GM21423 (cell line): ENCODE measurements around the gene ARX.

ENCODE experiments used
- ATAC-seq: cut with Tn5 transposase; IDR thresholded peaks from one replicate; pipeline ENCODE4 v1.9.1; 2021; ENCODE audit warnings: mild to moderate bottlenecking, moderate library complexity; ENCODE audit not compliant: unreplicated experiment

Gene ARX

DNA sequence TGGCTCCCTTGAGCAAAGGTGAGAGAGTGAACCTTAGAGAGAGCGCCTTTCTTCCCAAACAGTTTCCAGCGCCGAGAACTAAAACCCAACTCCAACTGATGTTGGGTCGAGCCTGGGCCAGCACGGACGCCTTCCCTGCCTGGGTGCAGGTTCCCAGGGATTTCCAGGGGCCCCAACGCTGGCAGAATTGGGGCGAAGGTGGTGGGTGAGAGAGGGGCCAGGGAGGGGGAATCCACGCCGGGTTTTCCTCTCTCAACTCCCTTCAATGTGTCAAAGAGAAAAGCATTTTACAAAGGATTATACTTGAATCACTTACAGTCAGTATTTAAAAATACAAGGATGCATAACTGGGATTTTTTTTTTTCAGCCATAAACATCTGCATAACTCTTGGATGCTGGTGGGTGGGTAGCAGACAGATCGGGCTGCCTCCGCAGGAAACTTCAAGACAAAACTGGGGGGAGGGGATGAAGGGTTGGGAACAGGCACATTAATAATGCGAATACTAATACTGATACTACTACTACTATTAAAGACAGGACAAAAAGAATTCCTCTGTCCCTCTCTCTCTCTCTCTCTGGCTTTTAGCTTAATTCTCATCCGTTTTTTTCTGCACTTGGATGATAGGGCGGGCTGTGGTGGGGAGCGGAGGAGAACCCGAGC is 1.3 kb upstream of the ARX start:
- ATAC-seq: no peak

DNA sequence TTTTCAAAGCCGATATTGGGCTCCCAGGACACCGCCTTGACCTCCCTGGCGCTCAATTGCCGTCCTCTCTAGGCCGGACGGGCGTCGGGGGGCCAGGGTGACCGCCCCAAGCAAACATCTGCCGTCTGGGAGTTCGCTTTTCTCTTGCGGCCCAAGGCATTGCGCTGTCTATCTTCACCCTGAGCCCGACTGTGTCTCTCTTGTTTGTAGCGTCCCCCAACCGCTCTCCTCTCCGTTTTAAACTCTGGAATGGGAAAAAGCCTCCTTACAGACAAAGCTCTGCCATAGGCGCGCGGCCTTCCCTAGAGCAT is 551 bp upstream of the ARX start:
- no peak for ATAC-seq

DNA sequence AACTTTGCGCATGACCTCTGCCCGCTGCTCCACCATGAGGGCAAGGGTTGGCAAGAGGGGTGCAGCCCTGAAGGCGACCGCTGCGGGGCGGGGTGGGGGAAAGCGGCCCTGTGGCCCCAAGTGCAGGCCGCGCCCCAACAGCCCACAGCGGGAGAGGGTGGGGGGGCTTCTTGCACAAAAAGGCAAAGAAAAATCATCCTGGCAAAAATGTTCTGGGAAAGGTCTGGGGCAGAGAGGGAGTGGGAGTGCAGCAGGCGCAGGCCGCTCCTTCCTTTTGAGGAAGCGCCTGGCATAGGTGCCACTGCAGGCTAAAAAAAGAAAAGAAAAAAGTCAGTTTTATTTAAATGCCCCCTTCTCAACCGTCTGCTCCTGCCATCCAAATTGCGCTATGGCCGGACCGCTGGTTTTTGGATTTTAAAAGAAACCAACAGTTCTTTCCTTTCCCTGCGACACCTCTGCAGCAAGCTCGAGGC is 1.4 kb downstream of the ARX start:
- ATAC-seq: no peak

DNA sequence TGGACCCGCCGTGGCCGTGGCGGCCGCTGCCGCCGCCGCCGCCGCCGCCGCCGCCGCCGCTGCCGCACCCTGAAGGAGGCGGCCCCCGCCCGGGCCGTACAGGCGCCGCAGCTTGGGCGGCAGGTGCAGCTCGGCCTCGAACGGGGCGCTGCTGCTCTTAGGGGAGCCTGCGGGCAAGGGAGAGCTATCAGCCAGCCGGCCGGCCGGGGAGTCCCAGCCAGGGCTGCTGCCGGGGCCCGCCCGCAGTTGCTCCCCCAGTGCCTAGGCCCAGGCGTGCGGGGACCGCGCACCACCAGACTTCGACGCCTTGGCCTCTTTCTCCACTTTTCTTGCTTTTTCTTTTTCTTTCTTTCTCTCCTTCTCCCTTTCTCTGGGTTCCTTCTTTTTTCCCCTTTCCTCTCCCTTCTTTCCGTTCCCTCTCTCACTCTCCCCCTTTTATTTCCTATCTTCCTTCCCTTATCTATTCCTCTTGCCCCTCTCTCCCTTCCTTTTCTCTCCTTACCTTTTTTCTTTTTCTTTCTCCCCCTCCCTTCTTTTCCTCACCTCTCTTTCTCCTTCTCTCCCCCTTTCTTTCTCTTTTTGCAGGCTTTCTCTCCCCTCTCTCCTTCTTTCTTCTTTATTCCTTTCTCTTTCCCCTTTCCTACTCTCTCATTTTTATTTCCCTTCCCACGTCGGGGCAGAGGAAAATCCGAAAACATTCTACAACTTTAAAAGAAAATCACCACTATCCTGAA is 2.0 kb downstream of the ARX start:
- no peak for ATAC-seq

DNA sequence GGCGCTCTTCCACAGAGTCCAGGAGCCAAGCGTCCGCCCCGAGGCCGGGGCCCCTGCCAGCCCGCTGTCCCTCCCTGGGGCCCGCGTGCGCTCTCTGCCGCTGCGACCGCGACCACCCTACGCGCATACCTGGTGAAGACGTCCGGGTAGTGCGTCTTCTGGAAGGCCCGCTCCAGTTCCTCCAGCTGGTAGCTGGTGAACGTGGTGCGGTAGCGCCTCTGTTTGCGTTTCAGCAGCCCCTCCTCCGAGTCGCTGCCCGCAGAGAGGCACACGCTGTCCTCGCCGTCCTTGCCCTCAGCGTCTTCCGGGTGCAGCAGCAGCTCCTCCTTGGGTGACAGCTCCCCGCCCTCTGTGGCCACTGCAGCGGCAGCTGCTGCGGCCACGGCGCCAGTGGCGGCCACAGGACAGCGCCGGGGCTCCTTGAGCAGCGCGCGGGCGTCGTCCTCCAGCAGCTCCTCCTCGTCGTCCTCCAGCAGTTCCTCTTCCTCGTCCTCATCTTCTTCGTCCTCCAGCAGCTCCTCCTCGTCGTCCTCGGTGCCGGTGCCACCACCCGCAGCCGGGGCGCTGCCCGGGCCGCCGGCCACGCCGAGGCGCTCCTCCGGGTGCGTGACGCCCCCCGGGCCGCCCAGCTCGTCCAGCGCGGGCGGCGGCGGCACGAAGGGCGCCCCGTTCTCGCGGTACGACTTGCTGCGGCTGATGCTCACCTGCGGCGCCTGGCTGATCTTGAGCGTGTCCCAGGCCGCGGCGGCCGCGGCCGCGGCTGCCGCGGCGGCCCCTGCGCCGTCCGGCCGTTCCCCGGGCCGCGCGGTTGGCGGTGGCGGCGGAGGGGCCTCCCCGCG is 2.8 kb downstream of the ARX start:
- ATAC-seq: no peak

DNA sequence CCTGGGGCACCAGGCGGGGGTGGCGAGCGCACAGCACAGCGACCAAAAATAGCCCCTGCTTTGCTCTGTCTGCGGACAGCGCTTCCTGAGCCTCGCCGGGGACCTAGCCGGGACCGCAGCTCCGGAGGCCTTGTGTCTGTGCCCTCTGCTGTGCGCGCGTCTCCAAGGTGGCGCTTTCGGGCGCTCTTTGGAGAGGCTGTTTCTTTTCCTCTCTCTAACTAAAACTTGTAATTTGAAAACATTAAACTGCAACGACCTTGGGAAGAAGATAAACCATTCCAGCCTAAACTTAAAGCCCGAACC is 3.4 kb downstream of the ARX start:
- no peak for ATAC-seq

DNA sequence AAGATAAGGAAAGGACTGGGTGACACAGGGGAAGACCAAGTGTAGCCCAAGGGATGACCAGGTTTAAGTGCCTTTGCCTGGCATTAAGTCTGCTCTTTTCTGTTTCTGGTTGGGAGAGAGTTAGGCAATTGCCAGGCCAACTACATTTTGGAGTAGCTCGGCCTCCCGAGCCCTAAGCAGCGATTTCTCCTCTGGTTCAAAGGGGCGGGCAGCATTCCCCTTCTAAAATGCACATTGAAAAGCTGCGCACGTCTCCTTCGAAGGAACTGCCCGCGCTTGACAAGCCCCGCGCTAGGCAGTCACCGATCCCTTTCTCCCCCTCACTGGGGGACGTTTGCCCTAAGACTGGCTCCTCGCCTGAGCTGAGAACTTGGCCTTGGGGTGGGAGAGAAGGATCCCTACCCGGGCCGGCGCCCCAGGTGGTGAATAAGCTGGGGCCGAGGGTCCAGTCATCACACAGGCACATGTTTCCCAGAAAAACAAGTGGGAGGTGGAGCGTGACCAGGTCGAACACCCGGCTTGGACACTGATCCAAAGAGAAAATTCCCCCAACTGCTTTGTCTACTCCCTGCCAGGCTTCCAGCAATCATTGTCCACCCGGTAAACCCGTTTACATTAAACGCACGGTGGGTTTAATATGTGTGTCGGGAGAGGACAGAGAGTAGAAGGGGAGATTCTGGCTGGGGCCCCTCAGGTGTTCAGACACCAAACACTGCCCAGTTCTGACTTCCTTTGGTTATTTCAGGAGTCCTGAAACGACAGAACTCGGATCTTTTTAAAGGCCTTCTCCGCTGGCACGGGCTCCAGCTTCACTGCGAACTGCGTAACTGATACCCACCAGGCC is 4.0 kb downstream of the ARX start:
- no peak for ATAC-seq

DNA sequence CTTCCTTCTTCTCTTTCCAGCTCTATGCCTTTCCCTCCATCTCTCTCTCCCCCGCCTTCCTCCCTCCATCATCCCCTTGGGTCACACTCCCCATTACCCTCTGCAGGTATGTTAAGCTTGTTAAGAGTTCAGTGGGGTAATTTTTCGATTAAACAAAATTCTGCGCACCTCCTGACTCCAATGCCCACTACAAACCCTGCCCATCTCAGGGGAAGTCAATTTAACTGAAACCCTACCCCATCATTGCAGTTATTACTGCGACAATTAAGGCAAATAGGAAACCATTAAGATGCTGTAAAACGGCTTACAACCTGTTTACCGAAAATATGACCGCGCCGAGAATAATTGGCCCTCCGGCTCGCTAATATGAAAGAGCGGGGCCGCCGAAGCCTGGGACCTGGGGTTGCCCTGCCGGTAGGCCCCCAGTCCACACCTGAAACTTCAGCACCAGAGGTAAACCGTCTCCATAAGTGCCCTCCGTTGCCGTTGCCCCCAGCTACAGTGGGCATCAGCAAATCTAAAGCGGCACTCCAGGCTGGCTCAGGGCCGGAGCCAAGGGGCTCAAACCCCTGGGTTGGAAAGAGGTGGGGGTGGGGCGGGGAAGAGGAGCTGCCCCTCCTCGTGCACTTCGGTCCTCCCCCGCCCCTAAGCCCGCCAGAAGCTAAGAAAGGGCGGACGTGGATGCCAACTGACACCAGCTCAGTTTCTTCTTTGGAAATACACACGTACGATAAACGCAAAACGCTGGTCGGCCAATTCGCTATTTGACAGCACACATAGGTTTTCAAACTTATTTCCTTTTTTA is 4.8 kb downstream of the ARX start:
- no peak for ATAC-seq

DNA sequence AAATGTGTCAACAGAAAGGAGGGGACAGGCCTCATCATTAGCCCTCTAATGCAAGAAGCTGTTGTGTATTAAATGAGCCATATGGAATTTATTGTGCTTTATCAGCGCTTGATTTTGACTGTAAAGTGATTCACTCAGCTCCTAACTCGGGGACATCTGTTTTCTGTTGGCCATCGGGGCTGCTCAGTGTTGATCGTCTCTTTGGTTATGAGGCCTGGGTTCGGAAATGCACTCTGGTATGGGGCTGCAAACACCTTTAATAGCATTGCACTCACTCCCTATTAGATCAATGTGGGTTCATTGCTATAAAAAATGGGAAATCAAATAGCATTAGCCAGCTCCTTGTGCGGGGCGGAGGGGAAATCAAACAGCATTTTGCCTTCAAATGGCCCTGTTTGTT is 6.4 kb downstream of the ARX start:
- no peak for ATAC-seq

DNA sequence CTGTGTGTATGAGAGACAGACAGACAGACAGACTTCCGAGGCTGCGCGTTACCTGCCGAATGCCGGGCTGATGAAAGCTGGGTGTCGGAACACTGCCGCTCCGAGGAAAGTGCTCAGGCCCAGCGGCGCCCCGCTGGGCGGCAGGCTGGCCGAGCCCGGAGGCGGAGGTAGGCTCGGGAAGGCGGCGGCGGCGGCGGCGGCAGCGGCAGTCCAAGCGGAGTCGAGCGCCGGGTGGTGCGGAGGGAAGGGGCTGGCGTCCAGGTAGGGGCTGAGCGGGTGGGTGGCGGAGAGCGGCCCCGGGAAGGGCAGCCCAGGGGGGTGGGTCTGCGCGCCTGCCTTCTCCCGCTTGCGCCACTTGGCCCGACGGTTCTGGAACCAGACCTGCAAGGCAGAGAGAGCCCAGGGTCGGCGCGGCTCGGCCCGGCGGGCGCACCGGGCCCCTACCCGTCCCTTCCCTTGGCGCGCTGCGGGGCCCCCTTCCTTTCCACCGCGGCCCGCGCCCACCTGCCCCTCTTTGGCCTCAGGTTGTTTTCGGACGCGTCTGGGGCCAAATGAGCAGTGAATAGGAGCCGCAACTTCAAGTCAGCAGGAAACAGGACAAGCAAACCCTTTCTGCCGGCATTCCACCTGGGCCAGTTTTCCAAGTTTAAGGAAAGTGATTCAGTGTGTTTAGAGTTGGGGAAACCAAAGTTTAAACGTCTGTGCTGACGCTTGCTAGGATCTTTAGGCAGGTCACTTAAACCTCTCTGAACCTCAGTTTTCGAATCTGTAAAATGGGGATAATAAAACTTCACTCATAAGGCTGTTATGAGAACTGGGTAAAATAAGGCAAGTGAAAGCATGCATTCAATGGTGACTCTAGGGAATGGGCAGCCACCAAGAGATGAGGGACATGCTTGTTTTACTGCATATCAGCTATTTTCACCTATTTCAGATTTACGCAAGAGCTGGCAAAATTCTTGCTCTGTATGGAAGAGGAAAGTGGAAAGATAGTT is 8.4 kb downstream of the ARX start:
- ATAC-seq: no peak

DNA sequence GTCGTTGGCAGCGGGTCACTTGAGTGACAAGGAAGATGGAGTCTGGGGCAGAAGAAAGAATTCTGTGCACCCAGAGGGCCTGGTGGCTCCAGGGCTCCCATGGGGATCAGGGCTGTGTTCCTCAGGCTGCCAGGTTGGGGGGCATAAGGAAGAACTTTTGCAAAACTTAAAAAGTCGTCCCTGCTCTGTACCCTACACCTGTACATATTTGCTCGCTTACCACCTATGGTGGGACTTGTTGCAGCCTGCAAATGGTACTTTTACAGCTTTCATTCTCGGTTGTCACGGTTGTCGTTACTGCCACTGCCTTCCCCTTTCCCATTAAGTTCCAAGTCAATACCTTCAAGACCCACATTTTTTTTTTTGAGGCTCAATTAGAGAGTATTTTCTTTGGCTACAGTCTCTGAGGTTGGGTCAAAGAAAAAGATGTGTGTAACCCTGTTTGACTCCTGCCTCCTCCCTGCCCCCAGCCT is 9.1 kb downstream of the ARX start:
- ATAC-seq: no peak

DNA sequence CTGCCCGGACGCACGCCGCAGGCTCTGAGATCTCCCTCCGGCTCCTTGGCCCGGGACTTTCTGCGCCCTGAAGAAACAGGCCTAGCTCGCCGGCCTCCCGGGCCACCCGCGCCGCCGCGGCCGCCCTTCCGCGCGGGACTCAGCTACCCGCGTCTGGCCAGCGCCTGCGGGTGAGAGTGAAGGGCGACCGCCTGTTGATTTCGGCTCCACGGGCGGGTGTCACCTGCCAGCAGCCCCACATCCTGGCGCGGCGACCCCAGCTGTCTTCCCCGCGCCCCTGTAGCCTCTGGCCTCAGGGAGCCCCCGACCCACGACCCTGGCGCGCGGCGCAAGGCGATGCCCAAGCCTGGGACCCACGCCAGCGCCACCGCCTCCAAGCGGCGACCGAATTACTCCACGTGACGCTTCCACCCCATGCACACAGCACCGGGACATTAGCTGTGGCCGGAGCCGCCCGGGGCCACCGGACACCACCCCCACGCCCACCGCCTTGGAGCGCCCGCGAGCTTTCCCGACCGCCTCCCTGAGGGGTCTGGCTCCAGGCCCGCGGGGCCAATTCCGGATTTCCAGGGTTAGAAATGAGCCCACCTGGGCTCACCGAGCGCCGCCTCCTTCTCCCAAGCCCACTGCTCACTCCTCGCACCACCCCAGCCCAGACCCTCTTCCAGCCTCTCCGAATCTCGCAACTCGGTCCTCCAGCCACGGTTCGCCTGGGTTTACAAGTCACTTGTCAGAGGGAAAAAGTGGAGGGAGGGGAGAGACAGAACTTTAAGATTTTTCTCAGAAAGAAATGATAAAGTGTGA is 10.2 kb downstream of the ARX start:
- ATAC-seq: no peak

DNA sequence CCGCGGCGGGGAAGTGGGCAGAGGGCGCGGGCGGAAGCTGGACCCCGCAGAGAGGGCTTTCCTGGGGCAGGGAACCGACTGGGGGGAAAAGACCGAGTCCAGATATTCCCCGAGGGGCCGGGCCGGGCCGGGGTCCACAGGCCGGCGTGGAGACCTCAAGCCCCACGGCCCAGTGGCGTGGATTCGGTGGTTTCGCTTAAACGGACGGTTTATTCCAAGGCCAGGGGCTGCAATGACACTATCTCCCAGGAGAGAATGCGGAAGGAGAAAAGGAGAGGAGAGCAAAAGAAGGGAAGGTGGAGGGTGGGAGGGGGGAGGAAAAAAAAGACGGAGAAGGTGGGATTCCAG is 10.8 kb downstream of the ARX start:
- no peak for ATAC-seq

DNA sequence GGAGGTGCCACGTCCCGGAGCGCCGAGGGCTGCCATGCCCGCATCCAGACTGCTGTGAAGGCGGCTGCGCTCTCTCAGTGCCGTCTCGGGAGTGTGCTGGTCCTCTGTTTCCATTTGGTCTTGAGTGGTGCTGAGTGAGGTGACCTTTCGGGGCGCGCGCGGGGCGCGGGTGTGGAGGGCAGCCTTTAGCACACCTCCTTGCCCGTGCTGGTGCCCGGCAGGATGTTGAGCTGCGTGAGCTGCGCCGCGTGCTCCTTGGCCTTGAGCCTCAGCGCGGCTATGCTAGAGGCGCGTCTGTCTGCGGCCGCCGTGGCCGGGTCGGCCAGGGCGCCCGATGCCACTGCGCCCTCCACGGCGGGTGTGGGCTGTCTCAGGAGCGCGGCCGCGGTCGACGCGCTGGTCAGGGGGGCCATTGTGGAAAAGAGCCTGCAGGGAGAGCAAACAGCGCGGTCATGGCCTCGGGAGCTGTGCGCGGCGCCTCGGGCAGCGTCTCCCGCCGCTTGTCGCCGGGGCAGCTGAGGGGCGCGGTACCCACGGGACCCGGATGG is 11.2 kb downstream of the ARX start:
- no peak for ATAC-seq

DNA sequence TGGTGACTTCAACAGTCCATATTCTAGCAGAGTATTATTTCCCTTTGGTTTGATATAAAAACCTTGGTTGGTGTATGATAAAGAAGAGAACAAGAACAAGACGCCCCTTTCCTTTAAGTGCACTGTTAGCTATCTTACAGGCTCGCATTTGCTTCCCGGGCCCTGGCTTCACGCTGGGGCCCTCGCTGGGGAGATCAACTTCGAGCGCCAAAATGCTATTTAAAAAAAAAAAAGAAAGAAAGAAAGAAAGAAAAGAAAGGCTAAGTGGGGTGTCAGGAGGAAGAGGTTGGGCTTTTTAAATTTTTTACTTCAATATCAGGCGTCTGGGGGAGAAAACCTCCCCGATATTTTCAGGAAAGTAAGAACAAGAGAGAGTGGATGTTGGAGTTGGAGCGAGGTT is 11.7 kb downstream of the ARX start:
- ATAC-seq: no peak

DNA sequence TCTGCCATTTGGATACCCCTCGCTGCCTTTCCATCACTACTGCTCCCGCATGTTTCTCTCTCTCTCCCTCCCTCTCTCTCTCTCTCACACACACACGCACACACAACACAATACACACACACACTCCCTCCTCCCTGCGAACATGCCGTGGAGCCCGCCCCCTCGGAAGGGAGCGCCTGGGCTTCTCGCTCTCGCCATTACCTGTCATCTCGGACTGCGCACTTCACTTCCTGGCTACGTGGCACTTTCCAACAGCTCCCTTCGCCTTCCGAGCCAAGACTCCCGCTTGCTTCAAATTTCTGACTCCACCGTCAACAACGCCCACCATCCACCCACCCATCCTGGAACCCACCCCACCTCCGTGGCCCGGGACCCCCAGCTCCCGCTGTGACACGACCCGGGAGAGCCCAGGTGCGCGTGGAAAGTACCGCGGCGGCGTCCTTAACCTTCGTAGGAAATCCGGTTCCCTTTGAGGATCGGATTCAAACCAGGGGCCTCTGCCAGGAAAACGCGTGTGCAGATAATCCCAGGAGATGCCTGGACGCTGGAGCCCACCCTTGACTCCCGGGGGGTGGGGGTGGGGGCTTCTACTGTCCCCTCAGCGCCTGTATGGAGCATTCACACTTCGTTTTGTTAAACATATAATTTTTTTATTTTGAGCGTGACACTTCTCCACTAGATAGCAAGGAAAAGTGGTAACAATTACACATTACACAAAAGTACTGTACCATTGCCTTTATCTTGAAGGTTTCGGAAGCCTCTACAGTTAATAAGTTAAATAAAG is 12.5 kb downstream of the ARX start:
- no peak for ATAC-seq

DNA sequence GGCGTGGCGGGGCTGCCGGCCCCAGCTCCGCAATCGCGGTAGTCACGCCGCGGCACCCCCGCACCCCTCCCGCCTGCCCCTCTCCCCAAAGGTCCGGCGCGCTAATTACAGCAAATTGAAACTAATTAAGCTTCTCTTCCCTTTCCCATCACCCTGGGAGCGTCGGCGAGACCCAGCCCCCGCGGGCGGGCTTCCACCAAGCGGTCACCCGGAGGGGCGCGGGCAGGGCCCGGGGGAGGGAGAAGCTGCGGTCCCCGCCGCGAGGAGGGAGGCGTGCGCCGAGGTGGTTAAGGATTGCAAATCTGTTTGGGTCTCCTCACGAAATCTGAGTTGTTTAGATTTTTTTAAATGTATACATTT is 13.1 kb downstream of the ARX start:
- ATAC-seq: no peak
